Uterus (tissue), 4 donors: ENCODE data around the gene CLDN6. TPM values are rescaled to one million over a fixed set of nuclear protein-coding genes. Genes with fewer than 3 reads are reported as not detected.

Source experiments
- DNase-seq, 2 donors: peaks; one replicate each; pipeline ENCODE4 v3.0.0-alpha.2; 2019 to 2020
- H3K27ac ChIP-seq, 2 donors: fragments of 200-600 bp; sonication (generic); 1 replicate in 1 of 2; 2 replicates in 1 of 2; pipeline ENCODE4 v1.5.1; 2016 to 2018
- H3K27me3 ChIP-seq, 2 donors: fragments of 200-600 bp; sonication (generic); one replicate each; pipeline ENCODE4 v1.5.1; 2018 to 2019; ENCODE audit warnings: control low read depth in 1 of 2
- H3K36me3 ChIP-seq, 2 donors: fragments of 200-600 bp; sonication (generic); one replicate each; pipeline ENCODE4 v1.5.1; 2019; ENCODE audit warnings: control low read depth in 1 of 2
- H3K4me1 ChIP-seq, 2 donors: fragments of 200-600 bp; sonication (generic); one replicate each; pipeline ENCODE4 v1.5.1; 2018 to 2019; ENCODE audit warnings: control low read depth in 1 of 2
- H3K4me3 ChIP-seq, 2 donors: fragments of 200-600 bp; sonication (generic); 1 replicate in 1 of 2; 2 replicates in 1 of 2; pipeline ENCODE4 v1.5.1; 2018 to 2019; ENCODE audit warnings: mild to moderate bottlenecking in 1 of 2
- H3K9me3 ChIP-seq, 2 donors: fragments of 200-600 bp; sonication (generic); one replicate each; pipeline ENCODE4 v1.5.1; 2019; ENCODE audit warnings: control low read depth in 1 of 2
- POLR2A ChIP-seq, 2 donors: fragments of 450-650 bp; IDR thresholded peaks; one replicate each; pipeline ENCODE4 v1.6.1; 2016; ENCODE audit warnings: antibody characterized with exemption in 2 of 2, mild to moderate bottlenecking in 1 of 2, moderate library complexity in 1 of 2
- intact Hi-C: fragments of 100-400 bp; cut with DNase I; formaldehyde crosslinking; loops from one replicate; pipeline ENCODE4 v1.15.1; 2023; ENCODE audit warnings: low total_unique reads
- total RNA-seq, 4 donors: library from RNA; depleted of rRNA in 3 of 4; stranded (reverse); fragments of >200 nt in 3 of 4; gene quantifications; one replicate each; pipeline versions ENCODE4 v1.1.0 to v1.2.4, GENCODE V29; 2014 to 2023
- TF ChIP-seq, protein P1 (sequence below), 4 experiments: fragments of 200-600 bp in 2 of 4; fragments of 450-650 bp in 2 of 4; sonication (generic) in 2 of 4; IDR thresholded peaks; one replicate each; pipeline ENCODE4 v1.5.1; 2016 to 2019; ENCODE audit warnings: antibody characterized with exemption in 4 of 4, mild to moderate bottlenecking in 2 of 4, moderate library complexity in 1 of 4
- donor health status: DM: yes; HTN: yes; CAD: no.

CLDN6 gene
- total RNA-seq, 4 donors from 2014 or later, result 4.1 TPM; not detected in 3

DNA sequence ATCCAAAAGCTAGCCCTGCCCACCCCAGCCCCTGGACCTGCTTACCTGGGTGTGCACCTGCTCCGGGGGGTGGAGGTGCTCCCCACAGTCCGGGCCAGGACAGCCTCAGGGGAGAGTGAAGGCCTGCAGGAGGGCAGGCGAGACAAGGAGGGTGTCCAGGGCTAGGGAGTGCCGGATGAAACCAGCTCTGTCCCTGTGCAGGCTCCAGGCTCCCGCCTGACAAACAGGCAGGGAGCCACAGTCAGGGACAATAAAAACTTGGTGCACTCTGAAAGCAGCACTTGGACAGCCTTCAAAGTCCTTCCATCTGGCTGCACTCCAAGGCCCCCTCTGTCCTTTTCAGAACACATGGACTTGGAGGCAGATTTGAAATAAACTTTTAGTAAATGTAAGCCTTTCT is 44.9 kb downstream of the CLDN6 start:
- Histone ChIP-seq H3K4me1 (peaks cover 0 to 23% of the 10 kb centered on the region in 2 donors), H3K36me3 (no peaks in the 10 kb centered on the region), H3K4me3 (no peak overlapping the region), H3K27me3 (peaks cover 0 to 9% of the 10 kb centered on the region in 2 donors), H3K27ac (no peak overlapping the region), H3K9me3 (no peaks in the 10 kb centered on the region)
- TF ChIP-seq, protein P1, sequence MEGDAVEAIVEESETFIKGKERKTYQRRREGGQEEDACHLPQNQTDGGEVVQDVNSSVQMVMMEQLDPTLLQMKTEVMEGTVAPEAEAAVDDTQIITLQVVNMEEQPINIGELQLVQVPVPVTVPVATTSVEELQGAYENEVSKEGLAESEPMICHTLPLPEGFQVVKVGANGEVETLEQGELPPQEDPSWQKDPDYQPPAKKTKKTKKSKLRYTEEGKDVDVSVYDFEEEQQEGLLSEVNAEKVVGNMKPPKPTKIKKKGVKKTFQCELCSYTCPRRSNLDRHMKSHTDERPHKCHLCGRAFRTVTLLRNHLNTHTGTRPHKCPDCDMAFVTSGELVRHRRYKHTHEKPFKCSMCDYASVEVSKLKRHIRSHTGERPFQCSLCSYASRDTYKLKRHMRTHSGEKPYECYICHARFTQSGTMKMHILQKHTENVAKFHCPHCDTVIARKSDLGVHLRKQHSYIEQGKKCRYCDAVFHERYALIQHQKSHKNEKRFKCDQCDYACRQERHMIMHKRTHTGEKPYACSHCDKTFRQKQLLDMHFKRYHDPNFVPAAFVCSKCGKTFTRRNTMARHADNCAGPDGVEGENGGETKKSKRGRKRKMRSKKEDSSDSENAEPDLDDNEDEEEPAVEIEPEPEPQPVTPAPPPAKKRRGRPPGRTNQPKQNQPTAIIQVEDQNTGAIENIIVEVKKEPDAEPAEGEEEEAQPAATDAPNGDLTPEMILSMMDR (IDR thresholded peaks at IDR 0.05), result no peak
- no peak for TF ChIP-seq POLR2A (IDR thresholded peaks at IDR 0.05)
- intact Hi-C loops, result no loop called here
- DNase-seq, result no peak

DNA sequence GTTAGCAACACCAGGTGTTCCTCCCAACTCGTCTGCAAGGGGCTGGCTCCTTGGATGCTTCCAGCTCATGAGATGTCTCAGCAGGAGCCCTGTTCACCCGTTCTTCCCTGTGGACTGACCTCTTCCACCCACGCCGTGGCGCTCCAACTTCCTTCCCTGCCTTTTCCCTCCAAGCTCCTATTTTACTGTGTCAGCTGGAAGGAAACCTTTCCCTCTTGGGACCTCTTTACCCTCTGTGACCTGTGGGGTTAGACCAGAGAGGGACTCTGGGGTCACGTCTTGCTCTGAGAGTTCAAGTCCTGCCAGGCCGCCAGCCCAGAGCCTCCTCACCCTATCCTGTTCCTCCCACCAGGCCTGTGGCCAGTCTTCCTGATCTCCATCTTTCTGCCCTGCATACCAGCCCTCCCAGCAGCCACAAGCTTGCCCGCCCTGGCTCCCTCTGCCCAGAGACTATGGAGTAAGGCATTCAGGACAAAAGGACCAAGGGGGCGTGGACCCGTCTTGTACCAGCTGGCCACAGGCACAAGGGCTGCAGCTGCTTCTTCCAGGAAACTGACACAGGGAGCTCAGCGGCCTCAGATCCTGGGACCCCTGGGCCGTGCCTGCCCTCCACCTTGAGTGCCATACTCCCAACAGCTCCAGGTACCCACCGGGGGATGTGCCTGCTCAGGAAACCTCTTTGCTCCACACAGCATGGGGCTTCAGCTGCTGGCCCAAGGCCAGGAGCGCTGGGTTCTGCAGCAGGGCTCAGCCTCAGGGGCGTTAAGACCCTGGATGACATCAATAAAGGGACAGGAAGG is 45.8 kb downstream of the CLDN6 start:
- Histone ChIP-seq H3K27ac (no peak overlapping the region), H3K36me3 (no peaks in the 10 kb centered on the region), H3K9me3 (no peaks in the 10 kb centered on the region), H3K27me3 (peaks cover 0 to 9% of the 10 kb centered on the region in 2 donors), H3K4me3 (no peak overlapping the region), H3K4me1 (peaks cover 0 to 23% of the 10 kb centered on the region in 2 donors)
- TF ChIP-seq POLR2A (IDR thresholded peaks at IDR 0.05), result no peak
- TF ChIP-seq, protein P1 (IDR thresholded peaks at IDR 0.05), result no peak
- intact Hi-C loops, result no loop called here
- no peak for DNase-seq

DNA sequence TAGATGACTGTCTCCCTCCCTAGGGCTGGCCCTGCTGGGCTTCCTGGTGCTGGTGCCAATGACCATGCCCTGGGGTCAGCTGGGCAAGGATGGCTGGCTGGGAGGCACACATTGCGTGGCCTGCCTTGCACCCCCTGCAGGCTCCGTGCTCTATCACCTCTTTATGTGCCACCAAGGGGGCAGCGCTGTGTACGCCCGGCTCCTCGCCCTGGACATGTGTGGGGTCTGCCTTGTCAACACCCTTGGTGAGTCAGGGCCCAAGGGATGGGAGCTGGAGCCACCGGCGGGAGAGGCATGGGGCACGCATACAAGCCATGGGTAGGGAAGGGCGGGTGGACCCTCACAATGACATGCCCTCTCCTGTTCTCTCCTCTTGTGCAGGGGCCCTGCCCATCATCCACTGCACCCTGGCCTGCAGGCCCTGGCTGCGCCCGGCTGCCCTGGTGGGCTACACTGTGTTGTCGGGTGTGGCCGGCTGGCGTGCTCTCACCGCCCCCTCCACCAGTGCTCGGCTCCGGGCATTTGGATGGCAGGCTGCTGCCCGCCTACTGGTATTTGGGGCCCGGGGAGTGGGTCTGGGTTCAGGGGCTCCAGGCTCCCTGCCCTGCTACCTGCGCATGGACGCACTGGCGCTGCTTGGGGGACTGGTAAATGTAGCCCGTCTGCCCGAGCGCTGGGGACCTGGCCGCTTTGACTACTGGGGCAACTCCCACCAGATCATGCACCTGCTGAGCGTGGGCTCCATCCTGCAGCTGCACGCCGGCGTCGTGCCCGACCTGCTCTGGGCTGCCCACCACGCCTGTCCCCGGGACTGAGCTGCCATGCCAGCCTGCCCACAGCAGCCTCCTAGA is 46.6 kb downstream of the CLDN6 start:
- Histone ChIP-seq H3K36me3 (no peaks in the 10 kb centered on the region), H3K27me3 (peaks cover 4 to 13% of the 10 kb centered on the region in 2 donors), H3K4me1 (peaks cover 0 to 23% of the 10 kb centered on the region in 2 donors), H3K4me3 (no peak overlapping the region), H3K27ac (no peak overlapping the region), H3K9me3 (no peaks in the 10 kb centered on the region)
- intact Hi-C loops, result no loop called here
- TF ChIP-seq POLR2A (IDR thresholded peaks at IDR 0.05), result no peak
- TF ChIP-seq, protein P1 (IDR thresholded peaks at IDR 0.05), result no peak
- DNase-seq, result no peak

DNA sequence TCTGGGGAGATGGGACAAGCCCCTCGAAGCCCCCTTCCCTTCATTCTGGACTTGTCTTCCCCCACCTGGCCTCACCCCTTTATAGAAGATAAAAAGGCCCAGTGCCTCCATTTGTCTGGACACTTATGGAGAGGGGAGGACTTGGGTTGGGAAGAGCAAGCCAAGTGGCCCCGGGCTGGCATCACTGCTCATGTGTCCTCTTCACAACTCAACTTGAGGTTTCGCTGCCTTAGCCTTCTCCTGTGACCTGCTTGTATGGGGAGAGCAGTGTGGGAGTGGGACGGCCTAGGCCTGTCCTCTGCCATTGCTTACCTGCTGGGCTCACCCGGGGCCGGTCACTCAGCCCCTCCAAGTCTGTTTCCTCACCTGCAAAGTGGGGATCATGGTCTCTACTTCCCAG is 47.4 kb downstream of the CLDN6 start:
- Histone ChIP-seq H3K36me3 (no peaks in the 10 kb centered on the region), H3K9me3 (no peaks in the 10 kb centered on the region), H3K4me1 (peaks cover 0 to 23% of the 10 kb centered on the region in 2 donors), H3K4me3 (no peak overlapping the region), H3K27me3 (peaks cover 9 to 13% of the 10 kb centered on the region in 2 donors), H3K27ac (no peak overlapping the region)
- DNase-seq, result no peak
- intact Hi-C loops, result no loop called here
- TF ChIP-seq, protein P1 (IDR thresholded peaks at IDR 0.05), result no peak
- no peak for TF ChIP-seq POLR2A (IDR thresholded peaks at IDR 0.05)
